GM18507 (cell line): ENCODE data around the gene TMEM220.

Experiments
- DNase-seq: peaks from one replicate; pipeline ENCODE4 v3.0.0; 2011; ENCODE audit warnings: low read depth; ENCODE audit not compliant: insufficient read length; ENCODE audit errors: extremely low spot score
- FAIRE-seq: peaks from 2 replicates; lab custom pipeline; 2011; peaks lifted over from hg19 to GRCh38; lab: Jason Lieb, UNC

The TMEM220 gene

DNA sequence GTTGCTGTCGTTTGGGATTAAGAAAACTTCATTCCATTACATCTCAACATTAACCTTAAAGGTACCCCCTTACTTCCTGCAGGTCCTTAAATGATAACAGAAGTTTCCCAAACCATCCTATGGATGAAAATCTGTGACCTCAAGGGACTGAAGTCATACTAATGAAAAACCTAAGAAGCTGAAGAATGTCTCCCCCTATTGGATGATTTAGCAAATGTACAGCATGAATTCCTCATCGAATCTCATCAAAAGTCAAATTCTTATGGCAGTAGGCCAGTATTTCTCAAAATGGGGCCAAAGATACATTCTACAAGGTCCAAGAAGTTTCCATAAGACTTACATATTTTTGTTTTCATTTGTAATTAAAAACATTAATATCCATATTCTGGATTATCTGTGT is 46.0 kb downstream of the TMEM220 start:
- DNase-seq: no peak
- no peak for FAIRE-seq

- no peak for FAIRE-seq
- DNase-seq: no peak
These were observed 47.9 kb downstream of the TMEM220 start for GRCh38 chr17:10681866-10682446.

DNA sequence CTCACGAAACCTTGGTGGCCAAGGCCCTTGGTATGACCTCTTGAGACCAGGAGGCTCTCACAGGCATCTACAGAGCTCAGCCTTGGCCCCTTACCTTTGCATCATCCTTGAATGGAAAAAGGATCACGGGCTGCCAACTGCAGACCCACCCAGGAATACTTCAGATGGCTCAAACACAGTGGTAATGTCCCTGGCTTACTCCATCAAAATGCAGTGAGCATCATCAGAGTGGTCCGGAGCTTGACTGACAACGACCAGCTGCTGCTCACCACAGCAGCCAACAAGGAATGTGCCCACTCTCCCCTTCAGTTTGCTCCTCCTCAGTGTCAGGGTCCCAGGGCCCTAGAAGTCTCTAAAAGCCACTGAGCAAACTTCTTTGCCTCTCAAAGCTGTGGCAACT is 55.1 kb downstream of the TMEM220 start:
- FAIRE-seq (no peak), DNase-seq (no peak)

DNA sequence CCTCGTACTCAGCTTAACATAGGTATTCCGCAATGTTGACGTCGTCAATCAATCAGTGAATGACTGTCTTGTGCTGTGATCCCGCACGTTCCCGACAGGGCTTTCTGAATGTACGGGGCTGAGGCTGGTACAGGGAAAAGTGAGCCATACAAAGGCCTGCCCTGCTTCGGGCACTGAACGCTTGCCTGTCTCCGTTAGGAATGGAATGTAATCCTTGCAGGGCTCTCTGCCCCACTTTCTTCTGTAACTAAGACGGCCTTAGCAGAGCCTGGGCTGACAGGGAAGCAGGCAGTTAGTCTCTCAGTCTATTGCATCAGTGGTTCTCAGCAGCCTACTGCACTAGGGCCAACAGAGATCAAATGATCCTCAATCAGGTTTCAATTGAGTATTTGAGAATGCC is 56.5 kb downstream of the TMEM220 start:
- no peak for FAIRE-seq
- no peak for DNase-seq

DNA sequence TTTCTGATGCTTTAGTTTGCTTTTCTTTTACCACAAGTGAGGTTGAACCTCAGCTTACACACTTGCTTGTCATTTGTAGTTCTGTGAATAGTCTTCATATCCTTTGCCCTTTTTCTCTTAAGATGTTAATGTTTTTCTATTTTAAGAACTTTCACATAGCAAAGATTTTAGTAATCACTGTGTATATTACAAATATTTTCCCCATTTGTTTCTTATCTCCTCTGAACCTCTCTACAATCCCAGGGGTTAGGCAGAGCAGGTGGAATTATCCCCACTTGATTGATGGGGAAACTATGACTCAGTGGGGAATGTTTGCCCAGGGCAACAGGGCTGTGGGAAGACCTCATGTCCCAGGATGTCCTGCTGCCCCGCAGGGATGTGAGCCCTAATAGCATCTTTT is 61.0 kb downstream of the TMEM220 start:
- no peak for FAIRE-seq
- DNase-seq: no peak

GRCh38 chr17:10666906-10667305 is 62.9 kb downstream of the TMEM220 start:
- DNase-seq (no peak), FAIRE-seq (no peak)

DNA sequence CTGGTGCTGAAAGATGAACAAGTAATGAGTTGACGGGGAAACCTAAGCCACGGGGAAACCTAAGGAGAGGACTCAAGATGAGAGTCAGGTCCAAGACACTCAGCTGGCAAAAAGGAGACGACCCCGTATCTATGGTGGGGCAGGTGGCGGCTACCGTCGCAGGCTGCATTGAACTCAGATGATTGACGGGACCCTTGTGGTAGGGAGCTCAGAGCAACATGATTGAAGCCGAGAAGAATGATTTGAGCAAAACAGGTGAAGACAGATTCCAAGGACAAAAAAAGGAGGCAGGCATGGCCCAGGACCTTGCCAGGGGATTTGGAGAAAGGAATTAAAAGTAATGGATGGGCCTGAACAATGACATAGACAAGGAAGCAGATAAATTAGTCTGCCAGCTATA is 65.3 kb downstream of the TMEM220 start:
- no peak for DNase-seq
- no peak for FAIRE-seq
